Measurements from ENCODE around the gene LAMTOR4.

DNA sequence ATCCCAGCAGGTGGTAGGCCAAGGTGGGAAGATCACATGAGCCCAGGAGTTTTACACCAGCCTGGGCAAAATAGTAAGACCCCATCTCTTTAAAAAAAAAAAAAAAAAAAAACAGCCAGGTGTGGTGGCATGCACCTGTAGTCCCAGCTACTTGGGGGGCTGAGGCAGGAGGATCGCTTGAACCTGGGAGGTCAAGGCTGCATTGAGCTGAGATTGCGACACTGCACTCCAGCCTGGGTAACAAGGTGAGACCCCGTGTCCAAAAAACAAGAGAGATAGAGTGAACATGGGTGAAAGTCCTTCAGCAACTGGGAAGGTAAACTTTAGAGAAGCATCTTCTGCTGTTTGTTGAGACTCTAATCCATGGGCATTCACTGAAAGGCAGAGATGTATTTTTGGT lies 6.3 kb upstream of the LAMTOR4 start:
- TF ChIP-seq CTCF (IDR thresholded peaks at IDR 0.05; ENCODE audit: insufficient read depth, low read length) (no peak), GABPA (IDR thresholded peaks at IDR 0.05; ENCODE audit: low read depth) (no peak), POLR2AphosphoS5 (IDR thresholded peaks at IDR 0.05; ENCODE audit: low read depth) (no peak), SPI1 (IDR thresholded peaks at IDR 0.05; ENCODE audit: borderline replicate concordance, low read depth) (no peak)
- TF ChIP-seq, protein P1, sequence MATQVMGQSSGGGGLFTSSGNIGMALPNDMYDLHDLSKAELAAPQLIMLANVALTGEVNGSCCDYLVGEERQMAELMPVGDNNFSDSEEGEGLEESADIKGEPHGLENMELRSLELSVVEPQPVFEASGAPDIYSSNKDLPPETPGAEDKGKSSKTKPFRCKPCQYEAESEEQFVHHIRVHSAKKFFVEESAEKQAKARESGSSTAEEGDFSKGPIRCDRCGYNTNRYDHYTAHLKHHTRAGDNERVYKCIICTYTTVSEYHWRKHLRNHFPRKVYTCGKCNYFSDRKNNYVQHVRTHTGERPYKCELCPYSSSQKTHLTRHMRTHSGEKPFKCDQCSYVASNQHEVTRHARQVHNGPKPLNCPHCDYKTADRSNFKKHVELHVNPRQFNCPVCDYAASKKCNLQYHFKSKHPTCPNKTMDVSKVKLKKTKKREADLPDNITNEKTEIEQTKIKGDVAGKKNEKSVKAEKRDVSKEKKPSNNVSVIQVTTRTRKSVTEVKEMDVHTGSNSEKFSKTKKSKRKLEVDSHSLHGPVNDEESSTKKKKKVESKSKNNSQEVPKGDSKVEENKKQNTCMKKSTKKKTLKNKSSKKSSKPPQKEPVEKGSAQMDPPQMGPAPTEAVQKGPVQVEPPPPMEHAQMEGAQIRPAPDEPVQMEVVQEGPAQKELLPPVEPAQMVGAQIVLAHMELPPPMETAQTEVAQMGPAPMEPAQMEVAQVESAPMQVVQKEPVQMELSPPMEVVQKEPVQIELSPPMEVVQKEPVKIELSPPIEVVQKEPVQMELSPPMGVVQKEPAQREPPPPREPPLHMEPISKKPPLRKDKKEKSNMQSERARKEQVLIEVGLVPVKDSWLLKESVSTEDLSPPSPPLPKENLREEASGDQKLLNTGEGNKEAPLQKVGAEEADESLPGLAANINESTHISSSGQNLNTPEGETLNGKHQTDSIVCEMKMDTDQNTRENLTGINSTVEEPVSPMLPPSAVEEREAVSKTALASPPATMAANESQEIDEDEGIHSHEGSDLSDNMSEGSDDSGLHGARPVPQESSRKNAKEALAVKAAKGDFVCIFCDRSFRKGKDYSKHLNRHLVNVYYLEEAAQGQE (IDR thresholded peaks at IDR 0.05; ENCODE audit: insufficient replicate concordance, low read depth), result no peak

All from HL-60 (cell line).